GM21360 (cell line): Measurements from ENCODE around the gene SQOR.

ENCODE experiments used
- ATAC-seq: cut with Tn5 transposase; IDR thresholded peaks from one replicate; pipeline ENCODE4 v1.9.1; 2021; ENCODE audit warnings: mild to moderate bottlenecking, moderate library complexity; ENCODE audit not compliant: unreplicated experiment

SQOR gene

DNA sequence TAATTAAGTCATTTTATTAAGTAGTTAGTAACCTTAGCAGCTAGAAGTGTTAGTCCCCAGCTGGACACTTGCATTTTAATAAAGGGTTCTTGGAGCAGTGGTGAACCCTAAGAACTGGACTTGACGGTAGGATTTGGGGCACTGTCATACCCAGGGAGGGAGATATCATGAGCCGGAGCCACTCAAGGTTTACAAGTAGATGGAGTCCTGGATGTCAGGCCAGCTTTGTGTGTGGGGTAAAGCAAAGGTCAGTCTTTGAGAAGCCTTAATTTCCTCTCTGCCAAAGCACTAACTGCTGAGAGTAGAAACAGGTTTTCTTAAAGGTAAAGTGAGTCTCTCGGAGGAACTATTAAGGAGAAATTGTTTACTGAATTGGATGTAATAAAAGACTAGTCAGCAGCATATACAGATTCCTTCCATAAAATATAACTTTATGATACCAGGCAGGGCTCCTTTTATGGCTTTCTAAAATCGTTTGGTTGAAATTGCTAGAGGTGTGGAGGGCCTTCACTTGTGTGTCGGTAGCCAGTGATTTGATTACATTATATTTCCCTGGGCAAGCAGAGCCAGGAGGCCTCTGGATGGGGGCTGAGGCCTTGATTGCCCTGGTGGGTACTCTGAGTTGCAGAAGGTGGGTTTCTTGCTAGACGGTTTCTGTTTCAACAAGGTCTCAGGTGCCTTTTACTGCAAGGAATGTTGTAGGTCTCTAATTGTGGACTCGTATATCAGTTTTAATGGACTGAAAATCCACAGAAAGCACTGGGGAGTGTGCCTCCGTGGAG lies 23.1 kb downstream of the SQOR start:
- ATAC-seq: no peak

DNA sequence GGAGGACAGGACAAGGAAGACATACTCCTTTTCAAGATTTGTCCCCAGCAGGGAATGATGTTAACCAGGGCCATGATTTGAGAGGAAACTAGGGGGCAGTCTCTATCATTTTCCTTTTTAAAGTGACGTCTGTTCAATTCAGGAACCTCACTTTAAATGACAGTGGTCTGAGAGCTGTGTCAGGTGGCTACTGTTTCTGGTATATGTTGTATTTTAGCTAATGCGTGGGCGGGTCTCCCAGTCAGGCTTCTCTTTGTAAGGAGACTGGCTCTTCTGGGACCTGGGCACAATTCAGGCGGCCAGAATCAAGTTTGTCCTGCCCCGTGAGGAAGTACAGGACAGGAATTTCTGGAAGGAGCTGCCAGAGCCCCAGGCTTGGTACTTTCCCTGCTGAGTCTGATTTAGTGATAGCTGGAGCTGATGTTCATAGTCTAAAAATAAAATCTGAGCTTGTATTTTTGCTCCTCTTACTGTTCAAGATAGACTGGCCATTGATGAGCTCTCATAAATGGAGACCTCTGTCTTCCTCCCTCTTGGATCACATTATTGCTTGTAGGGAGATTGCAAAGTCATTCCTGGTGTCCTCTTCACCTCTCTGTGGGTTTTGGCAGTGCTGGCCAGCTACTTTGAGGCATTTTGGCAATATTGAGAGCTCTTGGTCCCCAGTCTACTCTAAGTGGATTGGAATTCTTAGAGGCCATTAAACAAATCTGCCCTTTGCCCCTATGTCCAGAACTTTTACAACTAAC lies 25.6 kb downstream of the SQOR start:
- ATAC-seq: no peak

DNA sequence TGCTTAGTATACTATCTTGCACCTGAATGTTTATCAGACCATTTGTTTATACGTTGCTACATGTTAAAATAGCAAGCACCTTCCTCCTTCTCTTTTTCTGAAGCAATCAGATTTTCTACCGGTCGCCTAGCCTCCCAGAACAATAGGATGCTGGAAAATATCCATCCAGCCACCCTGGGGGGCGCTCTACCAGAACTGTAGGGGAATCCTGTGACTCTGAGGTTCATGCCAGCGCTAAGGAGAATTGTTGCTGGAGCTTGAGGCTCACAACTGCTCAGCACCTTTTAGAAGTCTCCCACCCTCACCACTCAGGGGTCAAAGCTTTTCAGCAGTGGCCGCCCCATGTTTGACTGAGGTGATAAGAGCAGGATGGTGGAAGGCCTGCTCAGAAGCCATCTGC lies 27.5 kb downstream of the SQOR start:
- no peak for ATAC-seq

DNA sequence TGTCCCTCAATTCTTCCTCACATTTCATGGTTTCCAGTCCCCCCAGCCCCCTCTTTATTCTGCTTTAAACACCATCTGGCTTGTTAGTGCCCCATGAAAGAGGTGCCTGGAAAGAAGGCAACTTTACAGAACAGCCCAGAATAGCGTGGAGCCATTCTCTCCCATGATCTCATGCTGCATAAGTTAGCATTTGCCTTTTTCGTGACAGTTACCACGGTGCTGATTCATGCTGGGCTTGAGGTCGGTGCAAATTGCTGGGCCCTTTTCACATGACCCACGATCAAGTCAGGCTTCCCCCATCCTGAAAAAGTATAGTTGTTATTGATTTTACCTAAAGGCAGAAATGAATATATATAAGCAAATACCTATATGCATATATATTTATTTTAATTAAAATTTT lies 29.6 kb downstream of the SQOR start:
- ATAC-seq: no peak

DNA sequence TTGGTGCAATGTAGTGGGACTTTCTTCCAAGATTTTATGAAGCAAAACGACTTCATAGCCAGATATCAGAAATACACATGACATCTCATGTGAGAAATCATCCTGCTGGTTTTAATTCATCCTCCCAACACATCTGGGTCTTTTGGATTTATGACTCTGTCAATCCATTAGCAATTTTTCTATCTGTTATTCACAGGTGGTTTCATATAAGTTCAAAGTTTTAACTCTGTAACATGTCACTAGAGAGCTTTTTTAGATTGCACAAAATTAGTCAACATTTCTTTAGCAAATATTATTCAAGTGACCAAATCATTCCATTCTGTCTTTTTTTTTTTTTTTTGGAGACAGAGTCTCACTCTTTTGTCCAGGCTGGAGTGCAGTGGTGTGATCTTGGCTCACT lies 30.4 kb downstream of the SQOR start:
- no peak for ATAC-seq

DNA sequence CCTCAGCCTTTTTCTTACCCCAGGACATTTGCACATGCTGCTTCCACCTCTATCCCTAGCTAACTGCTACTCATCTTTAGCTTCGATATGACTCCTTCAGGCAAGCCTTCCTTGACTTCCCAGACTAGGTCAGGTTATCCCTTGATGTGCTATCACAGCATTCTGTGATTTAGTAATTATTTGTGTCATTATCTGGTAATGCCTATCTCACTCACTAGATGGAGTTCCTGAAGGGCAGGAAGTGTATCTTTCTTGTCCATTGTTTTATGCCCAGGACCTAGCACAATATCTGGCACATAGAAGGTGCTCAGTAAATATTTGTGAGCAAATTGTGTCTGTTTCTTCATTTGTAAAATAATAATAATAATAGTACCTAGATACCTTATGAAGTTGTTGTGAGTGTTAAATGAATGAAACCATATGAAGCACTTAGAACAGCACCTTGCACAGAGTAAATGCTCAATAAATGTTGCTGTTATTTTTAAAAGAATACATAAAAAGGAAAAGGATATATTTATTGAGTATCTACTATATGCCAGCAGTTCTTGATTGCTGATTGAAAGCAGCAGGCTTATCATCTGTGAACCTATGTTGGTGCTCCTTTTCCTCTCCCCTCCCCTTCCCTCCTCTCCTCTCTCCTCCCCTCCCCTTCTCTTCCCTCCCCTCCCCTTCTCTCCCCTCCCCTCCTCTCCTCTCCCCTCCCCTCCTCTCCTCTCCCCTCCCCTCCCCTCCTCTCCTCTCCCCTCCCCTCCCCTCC lies 31.5 kb downstream of the SQOR start:
- no peak for ATAC-seq

DNA sequence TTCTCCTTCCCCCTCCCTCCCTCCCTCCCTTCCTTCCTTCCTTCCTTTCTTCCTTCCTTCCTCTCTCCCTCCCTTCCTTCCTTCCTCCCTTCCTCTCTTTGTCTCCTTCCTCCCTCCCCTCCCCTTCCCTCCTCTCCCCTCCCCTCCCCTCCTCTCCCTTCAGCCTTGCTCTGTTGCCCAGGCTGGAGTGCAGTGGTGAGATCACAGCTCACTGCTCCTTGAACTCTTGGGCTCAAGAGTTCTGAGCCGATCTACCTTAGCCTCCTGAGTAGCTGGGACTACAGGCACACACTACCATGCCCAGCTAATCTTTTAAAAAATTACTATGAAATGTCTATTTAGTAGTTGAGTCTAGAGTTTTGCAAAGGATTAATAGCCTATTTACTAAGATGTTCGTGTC lies 32.2 kb downstream of the SQOR start:
- ATAC-seq: no peak

DNA sequence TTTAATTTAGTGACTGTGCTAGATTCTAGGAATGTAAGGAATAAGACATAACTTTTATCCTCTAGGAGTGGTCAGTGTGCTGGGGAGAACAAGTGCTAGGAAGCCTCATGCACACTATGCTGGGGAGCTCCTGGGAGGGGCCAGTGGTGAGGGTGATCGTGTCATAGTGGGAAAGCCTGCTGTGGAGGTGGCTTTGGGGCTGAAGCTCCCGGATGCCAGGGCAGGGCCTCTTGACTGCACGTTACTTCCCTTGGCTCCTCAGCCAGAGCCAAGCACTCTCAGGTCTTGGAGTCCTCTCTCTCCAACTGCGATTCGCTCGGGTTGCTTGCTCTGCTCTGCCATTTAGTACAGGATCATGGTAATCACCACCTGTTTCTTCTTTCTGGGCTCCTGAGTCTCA lies 33.6 kb downstream of the SQOR start:
- ATAC-seq: no peak

DNA sequence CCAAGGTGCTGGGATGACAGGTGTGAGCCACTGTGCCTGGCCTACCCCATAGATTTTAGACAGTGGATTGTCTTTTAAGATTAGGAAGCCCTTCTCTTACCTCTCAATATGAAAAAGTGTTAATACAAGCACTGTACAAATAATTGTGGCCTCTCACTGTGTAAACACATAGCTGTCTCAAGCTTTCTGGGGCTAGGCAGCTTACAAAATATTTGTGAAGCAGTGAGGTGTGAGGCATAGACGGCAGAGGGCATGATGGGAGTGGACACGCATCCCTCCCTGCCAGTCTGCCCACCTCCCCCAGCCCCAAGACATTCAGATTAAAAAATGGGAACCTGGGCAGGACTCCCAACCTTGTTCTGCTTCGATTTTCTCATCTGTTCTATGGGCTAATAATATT lies 34.6 kb downstream of the SQOR start:
- ATAC-seq: no peak

DNA sequence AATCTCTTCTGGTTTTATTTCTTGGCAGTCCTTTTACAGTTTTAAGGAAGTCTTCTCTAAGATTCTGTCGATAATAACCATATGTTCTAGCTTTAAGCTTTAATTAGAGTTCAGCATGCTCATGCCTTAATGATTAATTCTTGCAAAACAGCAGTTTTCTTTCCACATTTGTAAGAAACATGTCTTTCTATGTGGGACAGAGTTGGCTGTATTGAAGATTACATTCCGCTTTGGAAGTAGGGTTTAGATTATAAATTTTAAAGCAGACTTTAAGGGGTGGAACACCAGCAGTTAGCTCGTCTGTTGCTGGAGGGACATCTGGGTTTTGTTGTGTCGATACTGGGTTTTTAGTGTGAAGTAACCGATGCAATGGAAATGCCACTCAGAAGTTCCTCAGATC lies 35.3 kb downstream of the SQOR start:
- ATAC-seq: no peak

DNA sequence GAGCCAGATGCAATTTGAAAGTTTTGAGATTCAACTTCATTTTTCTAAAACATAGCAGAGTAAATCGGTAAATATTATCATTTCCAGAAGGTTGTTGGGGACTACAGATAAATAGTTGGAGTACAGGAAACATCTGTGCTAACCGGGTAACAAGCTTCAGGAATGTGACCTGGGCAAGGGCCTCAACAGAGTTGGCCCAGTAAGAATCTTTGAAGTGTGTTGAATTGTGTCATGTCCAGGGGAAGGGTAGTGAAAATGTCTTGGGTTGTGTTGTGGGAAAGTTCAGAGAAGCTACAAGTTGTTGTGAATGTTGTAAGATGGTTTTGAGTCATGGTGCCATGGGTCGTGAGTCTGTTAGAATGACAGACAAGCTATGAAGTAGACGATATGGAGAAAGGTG lies 35.7 kb downstream of the SQOR start:
- ATAC-seq: no peak

DNA sequence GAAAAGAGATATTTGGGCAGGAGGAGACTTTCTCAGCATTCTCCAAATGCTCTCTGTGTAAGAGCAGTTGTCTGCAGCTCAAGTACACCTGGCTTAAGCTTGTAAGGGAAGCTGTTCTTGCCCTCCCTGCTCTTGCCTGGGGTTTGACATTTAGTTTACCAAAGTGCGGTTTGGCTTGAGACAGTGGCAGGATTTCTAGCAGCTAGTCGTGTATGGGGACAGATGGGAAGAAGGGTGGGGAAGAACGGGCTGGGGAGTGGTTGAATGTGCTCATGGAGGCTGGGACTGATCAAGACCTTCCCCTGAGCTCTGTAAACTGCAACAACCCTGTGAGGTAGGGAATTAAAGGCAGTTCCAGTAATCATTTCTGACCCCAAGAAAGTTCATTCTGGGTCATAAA lies 39.8 kb downstream of the SQOR start:
- ATAC-seq: no peak

DNA sequence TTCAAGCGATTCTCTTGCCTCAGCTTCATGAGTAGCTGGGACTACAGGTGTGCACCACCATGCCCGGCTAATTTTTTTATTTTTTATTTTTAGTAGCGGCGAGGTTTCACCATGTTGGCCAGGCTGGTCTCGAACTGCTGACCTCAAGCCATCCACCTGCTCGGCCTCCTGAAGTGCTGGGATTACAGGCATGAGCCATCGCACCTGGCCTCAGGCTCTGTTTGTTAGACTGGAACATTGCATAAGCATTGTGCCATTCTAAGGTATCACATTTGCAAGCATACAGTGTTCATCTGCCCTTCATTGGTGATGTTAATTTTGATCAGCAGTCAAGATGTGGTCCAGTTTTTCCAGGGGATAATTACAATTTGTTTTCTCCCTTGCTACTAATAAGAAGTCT lies 43.0 kb downstream of the SQOR start:
- no peak for ATAC-seq

DNA sequence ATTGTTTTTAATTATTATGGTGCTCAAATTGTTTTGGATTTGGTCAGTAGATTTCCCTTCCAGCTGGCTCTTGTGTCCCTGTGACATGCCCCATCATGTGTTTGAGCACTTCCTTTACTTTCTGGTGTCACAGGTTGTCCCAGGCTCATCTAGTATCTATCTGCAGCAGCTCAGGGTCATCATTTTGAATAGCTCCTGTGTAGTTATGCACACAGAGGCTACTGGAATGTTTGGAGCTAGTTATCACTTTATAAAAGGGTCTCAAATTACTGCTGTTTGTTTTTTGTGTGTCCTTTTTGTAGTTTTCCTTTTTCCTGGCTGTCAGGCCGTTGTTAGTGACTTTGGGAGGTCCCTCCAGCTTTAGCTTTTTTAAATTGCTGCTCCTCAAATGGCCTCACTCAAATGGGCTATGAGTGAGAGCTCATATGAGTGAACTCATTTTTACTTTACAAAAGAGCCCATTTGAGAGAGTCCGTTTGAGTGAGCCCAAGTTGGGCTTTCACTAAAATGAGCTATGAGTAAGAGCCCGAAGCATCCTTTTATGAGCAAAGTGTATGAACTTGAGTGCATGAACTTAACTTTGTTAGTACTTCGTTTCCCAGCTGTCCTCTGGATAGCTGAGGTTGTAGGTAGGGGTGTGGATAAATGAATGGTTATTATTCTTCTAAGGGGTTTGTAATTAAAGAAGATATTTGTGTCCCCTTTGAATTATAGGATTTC lies 43.8 kb downstream of the SQOR start:
- ATAC-seq: no peak

DNA sequence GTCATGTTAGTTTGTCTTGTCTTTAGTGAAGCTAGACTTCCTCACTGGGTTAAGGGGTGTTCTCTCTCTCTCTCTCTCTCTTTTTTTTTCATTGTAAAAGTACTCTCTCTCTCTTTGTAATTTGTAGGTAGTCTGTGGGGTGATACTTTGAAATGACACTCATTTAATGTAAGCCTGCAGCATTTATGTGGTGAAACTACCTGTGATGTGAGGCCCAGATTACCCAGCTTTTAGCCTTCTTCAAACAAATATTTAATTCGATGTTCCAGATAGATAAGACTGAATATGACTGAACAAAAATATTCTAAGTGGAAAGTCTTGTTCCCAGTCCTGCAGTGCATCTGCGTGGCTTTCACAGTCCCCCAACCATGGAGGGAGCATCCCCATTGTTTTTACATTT lies 49.7 kb downstream of the SQOR start:
- no peak for ATAC-seq

DNA sequence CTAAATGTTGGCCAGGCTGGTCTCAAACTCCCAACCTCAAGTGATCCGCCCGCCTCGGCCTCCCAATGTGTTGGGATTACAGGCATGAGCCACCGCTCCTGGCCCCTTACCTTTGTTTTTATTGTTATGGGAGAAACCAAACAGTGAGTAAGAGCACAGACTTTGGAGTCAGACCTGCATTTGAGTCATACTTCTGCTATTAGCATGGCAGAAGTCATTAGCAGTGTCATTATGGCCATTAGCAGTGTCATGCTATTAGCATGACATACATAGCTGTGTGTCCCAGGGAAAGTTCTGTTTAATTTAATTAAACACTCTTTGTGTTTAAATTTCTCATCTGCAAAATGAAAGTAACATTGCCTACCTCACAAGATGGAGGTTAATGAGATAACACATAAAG lies 54.8 kb downstream of the SQOR start:
- no peak for ATAC-seq

DNA sequence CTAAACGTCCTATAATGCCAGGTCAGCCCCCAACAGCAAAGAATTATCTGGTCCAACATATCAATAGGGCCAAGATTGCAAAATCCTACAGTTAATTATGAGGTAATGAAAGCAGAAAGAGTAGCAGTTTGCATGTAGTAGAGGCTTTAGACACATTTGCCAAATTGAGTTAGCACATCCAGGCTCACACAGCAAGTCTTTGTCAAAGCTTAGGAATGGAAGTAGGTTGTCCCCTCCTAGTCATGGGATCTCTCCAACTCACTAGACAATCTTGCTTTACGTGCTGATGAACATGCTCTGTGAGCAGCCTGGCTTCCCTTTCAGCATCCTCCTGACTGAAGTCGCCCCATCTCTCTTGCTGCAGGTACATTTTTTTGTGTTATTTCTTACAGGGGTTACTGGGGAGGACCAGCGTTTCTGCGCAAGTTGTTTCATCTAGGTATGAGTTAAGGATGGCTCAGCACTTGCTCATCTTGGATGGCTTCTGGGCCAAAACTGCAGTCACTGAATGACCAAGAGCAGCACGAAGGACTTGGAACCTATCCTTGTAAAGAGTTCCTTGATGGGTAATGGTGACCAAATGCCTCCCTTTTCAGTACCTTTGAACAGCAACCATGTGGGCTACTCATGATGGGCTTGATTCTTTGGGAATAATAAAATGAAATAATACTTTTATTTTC lies 55.9 kb downstream of the SQOR start:
- no peak for ATAC-seq

DNA sequence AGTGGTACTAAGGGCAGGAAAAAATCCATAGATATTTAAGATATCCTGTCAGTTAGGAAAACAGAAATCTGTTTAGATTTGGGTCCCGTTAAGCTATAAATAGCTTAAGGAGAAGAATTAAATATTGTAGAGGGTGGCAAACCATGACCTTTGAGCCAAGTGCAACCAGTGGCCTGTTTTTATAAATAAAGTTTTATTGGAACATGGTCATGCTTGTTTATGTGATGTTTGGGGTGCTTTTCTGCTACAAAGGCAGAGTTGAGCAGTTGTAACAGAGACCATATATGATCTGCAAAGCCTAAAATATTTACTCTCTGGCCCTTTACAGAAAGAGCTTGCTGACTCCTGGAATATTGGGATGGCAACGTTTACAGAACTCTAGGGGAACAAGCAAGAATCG lies 66.3 kb downstream of the SQOR start:
- no peak for ATAC-seq

DNA sequence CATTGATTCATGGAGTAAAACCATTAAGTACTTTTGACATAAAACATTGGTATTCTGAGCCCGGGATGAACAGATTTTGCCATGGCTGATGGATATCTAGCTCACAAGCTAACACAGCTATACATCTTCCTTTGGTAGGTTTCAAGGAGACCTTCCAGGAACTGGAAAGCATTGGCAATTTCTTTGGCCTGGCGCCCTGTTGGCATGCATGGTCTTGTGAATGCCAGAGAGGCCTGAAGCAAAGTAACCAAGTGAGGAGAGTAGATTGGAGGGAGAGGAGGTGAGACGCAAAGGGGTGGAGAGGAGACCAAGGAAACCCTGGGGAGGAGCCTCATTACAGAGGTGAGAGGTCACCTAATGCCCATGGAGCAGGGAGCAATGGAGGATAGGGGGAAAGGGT lies 67.2 kb downstream of the SQOR start:
- ATAC-seq: no peak

DNA sequence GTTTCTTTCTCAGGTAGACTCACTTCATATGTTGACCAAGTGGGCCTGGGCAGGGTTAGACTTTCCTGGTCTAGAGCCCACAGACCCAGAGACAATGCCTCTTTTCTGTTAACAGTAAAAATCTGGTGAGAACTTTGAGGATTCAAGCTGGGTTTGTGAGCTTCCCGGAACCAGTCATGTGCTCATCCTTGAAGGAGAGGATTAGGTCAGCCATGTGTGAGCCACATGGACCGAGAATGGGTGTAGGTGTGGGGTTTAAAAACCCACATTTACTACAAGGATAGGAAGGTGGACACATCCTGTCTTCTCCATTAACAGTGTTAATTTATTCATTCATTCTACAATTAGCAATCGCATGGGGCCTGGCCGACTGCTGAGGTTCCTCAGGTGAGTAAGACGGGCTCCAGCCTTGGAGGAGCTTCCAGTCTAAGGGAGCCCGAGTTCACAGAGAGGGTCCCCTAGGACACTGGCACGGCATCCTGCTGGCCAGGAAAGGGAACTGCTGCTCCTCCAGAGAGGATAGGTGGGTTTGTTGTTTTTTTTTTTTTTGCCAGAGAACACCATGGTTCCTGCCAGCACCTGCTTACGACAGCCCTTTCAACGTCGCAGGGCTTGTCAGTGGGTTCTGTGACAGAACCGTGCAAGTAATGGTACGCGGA lies 69.0 kb downstream of the SQOR start:
- no peak for ATAC-seq
